HepG2 (cell line): Measurements from ENCODE around the gene CACNG7. TPM values are rescaled to one million over a fixed set of nuclear protein-coding genes. Genes with fewer than 3 reads are reported as not detected.

ENCODE experiments used
- CENPX ChIP-seq: sonication (generic); formaldehyde crosslinking; IDR thresholded peaks from 2 replicates; pipeline ENCODE4 v1.9.0; 2021; ENCODE audit warnings: mild to moderate bottlenecking, missing genetic modification reagents, moderate library complexity
- CREM ChIP-seq, 2 experiments: sonication (generic) in 1 of 2; formaldehyde crosslinking in 1 of 2; IDR thresholded peaks; 2 replicates each; pipeline versions ENCODE4 v1.4.0 to v1.6.1; 2016 to 2020; ENCODE audit warnings: antibody characterized with exemption in 1 of 2, mild to moderate bottlenecking in 1 of 2, missing genetic modification reagents in 1 of 2
- HCFC1 ChIP-seq: fragments of 150-350 bp; IDR thresholded peaks from 2 replicates; pipeline ENCODE4 v1.6.1; 2014; ENCODE audit warnings: low read depth, low read length
- HOXD1 ChIP-seq: sonication (generic); formaldehyde crosslinking; IDR thresholded peaks from 2 replicates; pipeline ENCODE4 v1.5.0; 2020; ENCODE audit warnings: missing genetic modification reagents
- MIER2 ChIP-seq: IDR thresholded peaks from 2 replicates; pipeline ENCODE4 v1.6.1; 2016; ENCODE audit warnings: missing biosample characterization, missing genetic modification reagents
- NCOR1 ChIP-seq: fragments of 200-600 bp; sonication (generic); IDR thresholded peaks from 2 replicates; pipeline ENCODE4 v1.7.0; 2017; ENCODE audit warnings: antibody characterized with exemption, low read length, borderline replicate concordance
- TP53 ChIP-seq: sonication (generic); formaldehyde crosslinking; conservative IDR thresholded peaks from 2 replicates; pipeline ENCODE4 v1.4.0; 2020; ENCODE audit warnings: missing genetic modification reagents
- ZNF207 ChIP-seq: fragments of 450-650 bp; IDR thresholded peaks from 2 replicates; pipeline ENCODE4 v1.6.1; 2016; ENCODE audit warnings: antibody characterized with exemption, borderline replicate concordance
- ZNF460 ChIP-seq: sonication (generic); formaldehyde crosslinking; IDR thresholded peaks from 2 replicates; pipeline ENCODE4 v1.5.1; 2020; ENCODE audit warnings: missing genetic modification reagents, mild to moderate bottlenecking, borderline replicate concordance
- ZNF674 ChIP-seq: sonication (generic); formaldehyde crosslinking; IDR thresholded peaks from 2 replicates; pipeline ENCODE4 v1.5.0; 2020; ENCODE audit warnings: low read depth, mild to moderate bottlenecking, missing genetic modification reagents
- polyA plus RNA-seq, 8 experiments: library from polyadenylated mRNA; depleted of rRNA in 3 of 8; stranded (reverse) in 7 of 8; unstranded in 1 of 8; fragments of >200 nt; fragmentation: Illumina TruSeq in 4 of 8; extraction: Trizol in 4 of 8; gene quantifications; 2 replicates each; pipeline versions ENCODE4 v1.2.1 to v1.2.3, GENCODE V29; 2011 to 2016; ENCODE audit warnings: low read depth in 4 of 8, missing spikeins in 1 of 8, mixed read lengths in 1 of 8; ENCODE audit not compliant: insufficient read depth in 1 of 8
- total RNA-seq, 5 experiments: library from RNA; depleted of rRNA; stranded (reverse); fragments of >200 nt; fragmentation: Illumina TruSeq; extraction: Trizol; gene quantifications; 2 replicates each; pipeline ENCODE4 v1.2.3, GENCODE V29; 2016; ENCODE audit warnings: low read depth in 1 of 5
- TF ChIP-seq, protein P1 (sequence below): IDR thresholded peaks from 2 replicates; pipeline ENCODE4 v1.6.1; 2016; ENCODE audit warnings: low read depth, missing genetic modification reagents, missing compliant biosample characterization
- TF ChIP-seq, protein P2 (sequence below): sonication (generic); formaldehyde crosslinking; IDR thresholded peaks from 2 replicates; pipeline ENCODE4 v1.5.0; 2020; ENCODE audit warnings: missing genetic modification reagents, mild to moderate bottlenecking, borderline replicate concordance
- TF ChIP-seq, protein P3 (sequence below): sonication (generic); formaldehyde crosslinking; IDR thresholded peaks from 2 replicates; pipeline ENCODE4 v1.5.1; 2020; ENCODE audit warnings: mild to moderate bottlenecking, missing genetic modification reagents, borderline replicate concordance
- TF ChIP-seq, protein P4 (sequence below): sonication (generic); formaldehyde crosslinking; IDR thresholded peaks from 2 replicates; pipeline ENCODE4 v1.5.0; 2020; ENCODE audit warnings: missing genetic modification reagents
- TF ChIP-seq, protein P5 (sequence below): sonication (generic); formaldehyde crosslinking; IDR thresholded peaks from 2 replicates; pipeline ENCODE4 v1.4.0; 2020; ENCODE audit warnings: missing genetic modification reagents, borderline replicate concordance

Gene CACNG7
- total and polyA plus RNA-seq, 2 of the 13 experiments (the other 11 are each of a cell fraction or from before 2014, with no cell fraction given): not detected

DNA sequence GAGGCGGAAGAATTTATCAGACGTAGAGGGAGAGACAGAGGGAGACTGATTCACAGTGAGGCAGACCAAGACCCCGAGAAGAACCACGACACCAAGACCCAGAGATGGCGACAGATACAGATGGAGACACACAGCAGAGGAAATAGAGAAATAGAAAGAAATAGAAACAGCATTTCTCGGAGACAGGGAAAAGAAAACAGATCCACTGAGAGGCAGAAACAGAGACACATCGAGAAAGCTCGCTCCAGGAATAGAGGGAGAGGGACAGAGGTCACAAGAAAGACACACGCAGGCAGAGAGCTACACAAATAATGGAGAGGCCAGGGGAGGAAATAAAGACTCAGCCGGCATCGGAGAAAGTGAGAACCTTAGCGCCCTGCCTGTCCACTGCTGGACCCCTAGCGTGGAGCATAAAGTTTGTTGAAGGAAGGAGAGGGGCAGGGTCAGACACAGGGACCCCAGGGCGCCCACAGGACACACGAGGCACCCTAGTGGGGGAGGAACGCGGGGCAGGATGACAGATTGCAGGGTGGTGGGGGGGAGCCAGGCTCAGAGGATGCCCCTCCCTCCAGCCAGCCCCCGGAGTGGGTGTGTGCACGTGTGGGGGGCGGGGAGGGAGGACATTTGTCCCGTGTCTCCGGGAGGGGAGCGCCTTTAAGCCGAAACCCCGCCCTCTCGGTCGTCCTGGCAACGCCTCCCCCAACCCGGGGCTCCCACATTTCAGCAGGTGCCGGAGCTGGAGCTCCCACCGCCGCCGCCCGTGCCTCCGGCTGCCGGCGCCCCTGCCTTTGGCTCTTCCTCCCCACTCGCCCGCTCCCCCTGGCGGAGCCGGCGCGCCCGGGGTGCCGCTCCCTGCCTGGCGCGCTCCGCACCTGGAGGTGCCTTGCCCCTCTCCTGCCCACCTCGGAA is 27.3 kb upstream of the CACNG7 start, which contains the start of gene PRKCG (continued):
- TF ChIP-seq, protein P1, sequence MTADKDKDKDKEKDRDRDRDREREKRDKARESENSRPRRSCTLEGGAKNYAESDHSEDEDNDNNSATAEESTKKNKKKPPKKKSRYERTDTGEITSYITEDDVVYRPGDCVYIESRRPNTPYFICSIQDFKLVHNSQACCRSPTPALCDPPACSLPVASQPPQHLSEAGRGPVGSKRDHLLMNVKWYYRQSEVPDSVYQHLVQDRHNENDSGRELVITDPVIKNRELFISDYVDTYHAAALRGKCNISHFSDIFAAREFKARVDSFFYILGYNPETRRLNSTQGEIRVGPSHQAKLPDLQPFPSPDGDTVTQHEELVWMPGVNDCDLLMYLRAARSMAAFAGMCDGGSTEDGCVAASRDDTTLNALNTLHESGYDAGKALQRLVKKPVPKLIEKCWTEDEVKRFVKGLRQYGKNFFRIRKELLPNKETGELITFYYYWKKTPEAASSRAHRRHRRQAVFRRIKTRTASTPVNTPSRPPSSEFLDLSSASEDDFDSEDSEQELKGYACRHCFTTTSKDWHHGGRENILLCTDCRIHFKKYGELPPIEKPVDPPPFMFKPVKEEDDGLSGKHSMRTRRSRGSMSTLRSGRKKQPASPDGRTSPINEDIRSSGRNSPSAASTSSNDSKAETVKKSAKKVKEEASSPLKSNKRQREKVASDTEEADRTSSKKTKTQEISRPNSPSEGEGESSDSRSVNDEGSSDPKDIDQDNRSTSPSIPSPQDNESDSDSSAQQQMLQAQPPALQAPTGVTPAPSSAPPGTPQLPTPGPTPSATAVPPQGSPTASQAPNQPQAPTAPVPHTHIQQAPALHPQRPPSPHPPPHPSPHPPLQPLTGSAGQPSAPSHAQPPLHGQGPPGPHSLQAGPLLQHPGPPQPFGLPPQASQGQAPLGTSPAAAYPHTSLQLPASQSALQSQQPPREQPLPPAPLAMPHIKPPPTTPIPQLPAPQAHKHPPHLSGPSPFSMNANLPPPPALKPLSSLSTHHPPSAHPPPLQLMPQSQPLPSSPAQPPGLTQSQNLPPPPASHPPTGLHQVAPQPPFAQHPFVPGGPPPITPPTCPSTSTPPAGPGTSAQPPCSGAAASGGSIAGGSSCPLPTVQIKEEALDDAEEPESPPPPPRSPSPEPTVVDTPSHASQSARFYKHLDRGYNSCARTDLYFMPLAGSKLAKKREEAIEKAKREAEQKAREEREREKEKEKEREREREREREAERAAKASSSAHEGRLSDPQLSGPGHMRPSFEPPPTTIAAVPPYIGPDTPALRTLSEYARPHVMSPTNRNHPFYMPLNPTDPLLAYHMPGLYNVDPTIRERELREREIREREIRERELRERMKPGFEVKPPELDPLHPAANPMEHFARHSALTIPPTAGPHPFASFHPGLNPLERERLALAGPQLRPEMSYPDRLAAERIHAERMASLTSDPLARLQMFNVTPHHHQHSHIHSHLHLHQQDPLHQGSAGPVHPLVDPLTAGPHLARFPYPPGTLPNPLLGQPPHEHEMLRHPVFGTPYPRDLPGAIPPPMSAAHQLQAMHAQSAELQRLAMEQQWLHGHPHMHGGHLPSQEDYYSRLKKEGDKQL: no peak
- TF ChIP-seq HCFC1: no peak
- no peak for TF ChIP-seq ZNF207
- no peak for TF ChIP-seq CREM (IDR thresholded peaks at IDR 0.05)
- no peak for TF ChIP-seq CREM (CRISPR knock-in tag; IDR thresholded peaks at IDR 0.05)
- TF ChIP-seq, protein P2, sequence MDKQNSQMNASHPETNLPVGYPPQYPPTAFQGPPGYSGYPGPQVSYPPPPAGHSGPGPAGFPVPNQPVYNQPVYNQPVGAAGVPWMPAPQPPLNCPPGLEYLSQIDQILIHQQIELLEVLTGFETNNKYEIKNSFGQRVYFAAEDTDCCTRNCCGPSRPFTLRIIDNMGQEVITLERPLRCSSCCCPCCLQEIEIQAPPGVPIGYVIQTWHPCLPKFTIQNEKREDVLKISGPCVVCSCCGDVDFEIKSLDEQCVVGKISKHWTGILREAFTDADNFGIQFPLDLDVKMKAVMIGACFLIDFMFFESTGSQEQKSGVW (CRISPR knock-in tag): no peak
- TF ChIP-seq MIER2 (CRISPR knock-in tag): no peak
- TF ChIP-seq NCOR1: no peak
- TF ChIP-seq ZNF674 (CRISPR knock-in tag): no peak
- TF ChIP-seq HOXD1: no peak
- TF ChIP-seq CENPX (CRISPR knock-in tag): no peak
- TF ChIP-seq, protein P3, sequence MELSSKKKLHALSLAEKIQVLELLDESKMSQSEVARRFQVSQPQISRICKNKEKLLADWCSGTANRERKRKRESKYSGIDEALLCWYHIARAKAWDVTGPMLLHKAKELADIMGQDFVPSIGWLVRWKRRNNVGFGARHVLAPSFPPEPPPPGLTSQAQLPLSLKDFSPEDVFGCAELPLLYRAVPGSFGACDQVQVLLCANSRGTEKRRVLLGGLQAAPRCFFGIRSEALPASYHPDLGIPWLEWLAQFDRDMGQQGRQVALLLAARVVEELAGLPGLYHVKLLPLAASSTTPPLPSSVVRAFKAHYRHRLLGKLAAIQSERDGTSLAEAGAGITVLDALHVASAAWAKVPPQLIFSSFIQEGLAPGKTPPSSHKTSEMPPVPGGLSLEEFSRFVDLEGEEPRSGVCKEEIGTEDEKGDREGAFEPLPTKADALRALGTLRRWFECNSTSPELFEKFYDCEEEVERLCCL (CRISPR knock-in tag): no peak
- TF ChIP-seq, protein P4, sequence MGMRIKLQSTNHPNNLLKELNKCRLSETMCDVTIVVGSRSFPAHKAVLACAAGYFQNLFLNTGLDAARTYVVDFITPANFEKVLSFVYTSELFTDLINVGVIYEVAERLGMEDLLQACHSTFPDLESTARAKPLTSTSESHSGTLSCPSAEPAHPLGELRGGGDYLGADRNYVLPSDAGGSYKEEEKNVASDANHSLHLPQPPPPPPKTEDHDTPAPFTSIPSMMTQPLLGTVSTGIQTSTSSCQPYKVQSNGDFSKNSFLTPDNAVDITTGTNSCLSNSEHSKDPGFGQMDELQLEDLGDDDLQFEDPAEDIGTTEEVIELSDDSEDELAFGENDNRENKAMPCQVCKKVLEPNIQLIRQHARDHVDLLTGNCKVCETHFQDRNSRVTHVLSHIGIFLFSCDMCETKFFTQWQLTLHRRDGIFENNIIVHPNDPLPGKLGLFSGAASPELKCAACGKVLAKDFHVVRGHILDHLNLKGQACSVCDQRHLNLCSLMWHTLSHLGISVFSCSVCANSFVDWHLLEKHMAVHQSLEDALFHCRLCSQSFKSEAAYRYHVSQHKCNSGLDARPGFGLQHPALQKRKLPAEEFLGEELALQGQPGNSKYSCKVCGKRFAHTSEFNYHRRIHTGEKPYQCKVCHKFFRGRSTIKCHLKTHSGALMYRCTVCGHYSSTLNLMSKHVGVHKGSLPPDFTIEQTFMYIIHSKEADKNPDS (CRISPR knock-in tag): no peak
- no peak for TF ChIP-seq TP53 (CRISPR knock-in tag)
- TF ChIP-seq, protein P5, sequence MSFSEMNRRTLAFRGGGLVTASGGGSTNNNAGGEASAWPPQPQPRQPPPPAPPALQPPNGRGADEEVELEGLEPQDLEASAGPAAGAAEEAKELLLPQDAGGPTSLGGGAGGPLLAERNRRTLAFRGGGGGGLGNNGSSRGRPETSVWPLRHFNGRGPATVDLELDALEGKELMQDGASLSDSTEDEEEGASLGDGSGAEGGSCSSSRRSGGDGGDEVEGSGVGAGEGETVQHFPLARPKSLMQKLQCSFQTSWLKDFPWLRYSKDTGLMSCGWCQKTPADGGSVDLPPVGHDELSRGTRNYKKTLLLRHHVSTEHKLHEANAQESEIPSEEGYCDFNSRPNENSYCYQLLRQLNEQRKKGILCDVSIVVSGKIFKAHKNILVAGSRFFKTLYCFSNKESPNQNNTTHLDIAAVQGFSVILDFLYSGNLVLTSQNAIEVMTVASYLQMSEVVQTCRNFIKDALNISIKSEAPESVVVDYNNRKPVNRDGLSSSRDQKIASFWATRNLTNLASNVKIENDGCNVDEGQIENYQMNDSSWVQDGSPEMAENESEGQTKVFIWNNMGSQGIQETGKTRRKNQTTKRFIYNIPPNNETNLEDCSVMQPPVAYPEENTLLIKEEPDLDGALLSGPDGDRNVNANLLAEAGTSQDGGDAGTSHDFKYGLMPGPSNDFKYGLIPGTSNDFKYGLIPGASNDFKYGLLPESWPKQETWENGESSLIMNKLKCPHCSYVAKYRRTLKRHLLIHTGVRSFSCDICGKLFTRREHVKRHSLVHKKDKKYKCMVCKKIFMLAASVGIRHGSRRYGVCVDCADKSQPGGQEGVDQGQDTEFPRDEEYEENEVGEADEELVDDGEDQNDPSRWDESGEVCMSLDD (CRISPR knock-in tag): no peak
- no peak for TF ChIP-seq ZNF460
